HG03571 (cell line): ENCODE measurements around the gene SPP2.

Source experiments
- ATAC-seq: cut with Tn5 transposase; IDR thresholded peaks from one replicate; pipeline ENCODE4 v1.9.1; 2021; ENCODE audit not compliant: unreplicated experiment

Gene SPP2

GRCh38 chr2:234050455-234051135, at the start of gene SPP2:
Gene SPP2 (plus strand): TSS chr2:234050702. CDS start chr2:234050787, 85 bp downstream.
- no peak for ATAC-seq

GRCh38 chr2:234001380-234002160, 48.9 kb upstream of the SPP2 start:
- ATAC-seq = no peak

- no peak for ATAC-seq
These were observed 48.2 kb upstream of the SPP2 start for GRCh38 chr2:234002281-234002680.

- ATAC-seq = no peak
These were observed 46.4 kb upstream of the SPP2 start for GRCh38 chr2:234003972-234004617.

- ATAC-seq = no peak
These were observed 45.4 kb upstream of the SPP2 start for GRCh38 chr2:234005126-234005525.

- ATAC-seq = no peak
These were observed 44.0 kb upstream of the SPP2 start for GRCh38 chr2:234006501-234006900.

- no peak for ATAC-seq
These were observed 36.1 kb upstream of the SPP2 start for GRCh38 chr2:234014427-234014826.

- ATAC-seq = no peak
These were observed 34.6 kb upstream of the SPP2 start for GRCh38 chr2:234015861-234016260.

- no peak for ATAC-seq
These were observed 30.6 kb upstream of the SPP2 start for GRCh38 chr2:234019896-234020295.

- no peak for ATAC-seq
These were observed 30.2 kb upstream of the SPP2 start for GRCh38 chr2:234020332-234020731.

GRCh38 chr2:234022424-234022823, 28.1 kb upstream of the SPP2 start:
- no peak for ATAC-seq

GRCh38 chr2:234024304-234024703, 26.2 kb upstream of the SPP2 start:
- no peak for ATAC-seq

GRCh38 chr2:234025466-234025865, 25.0 kb upstream of the SPP2 start:
- ATAC-seq = no peak

- ATAC-seq = no peak
These were observed 24.6 kb upstream of the SPP2 start for GRCh38 chr2:234025891-234026401.

GRCh38 chr2:234026693-234027254, 23.7 kb upstream of the SPP2 start:
- ATAC-seq = no peak

GRCh38 chr2:234027641-234028040, 22.9 kb upstream of the SPP2 start:
- no peak for ATAC-seq

GRCh38 chr2:234029150-234029733, 21.3 kb upstream of the SPP2 start:
- no peak for ATAC-seq

- no peak for ATAC-seq
These were observed 19.3 kb upstream of the SPP2 start for GRCh38 chr2:234031207-234031606.

GRCh38 chr2:234032279-234032856, 18.1 kb upstream of the SPP2 start:
- ATAC-seq = no peak

GRCh38 chr2:234033174-234033573, 17.3 kb upstream of the SPP2 start:
- no peak for ATAC-seq

- ATAC-seq = no peak
These were observed 16.6 kb upstream of the SPP2 start for GRCh38 chr2:234033885-234034284.
